Measurements from ENCODE around the gene NPAS3.

- TF ChIP-seq CTCF (IDR thresholded peaks at IDR 0.05) (no peak), POLR2AphosphoS5 (IDR thresholded peaks at IDR 0.05) (no peak), POLR2A (IDR thresholded peaks at IDR 0.05) (no peak)
Measured at GRCh38 chr14:32978691-32979255, 40.1 kb downstream of the NPAS3 start.
